GM18867 (cell line): ENCODE results near the gene C2orf76.
"Not testable (repeated sequence)": the region's sequence is repeated elsewhere in the genome, so short reads cannot be mapped to it uniquely, and the experiment has no call there.

ENCODE experiments used
- ATAC-seq: cut with Tn5 transposase; IDR thresholded peaks from one replicate; pipeline ENCODE4 v1.9.1; 2021; ENCODE audit warnings: mild to moderate bottlenecking, moderate library complexity; ENCODE audit not compliant: unreplicated experiment

The C2orf76 gene

DNA sequence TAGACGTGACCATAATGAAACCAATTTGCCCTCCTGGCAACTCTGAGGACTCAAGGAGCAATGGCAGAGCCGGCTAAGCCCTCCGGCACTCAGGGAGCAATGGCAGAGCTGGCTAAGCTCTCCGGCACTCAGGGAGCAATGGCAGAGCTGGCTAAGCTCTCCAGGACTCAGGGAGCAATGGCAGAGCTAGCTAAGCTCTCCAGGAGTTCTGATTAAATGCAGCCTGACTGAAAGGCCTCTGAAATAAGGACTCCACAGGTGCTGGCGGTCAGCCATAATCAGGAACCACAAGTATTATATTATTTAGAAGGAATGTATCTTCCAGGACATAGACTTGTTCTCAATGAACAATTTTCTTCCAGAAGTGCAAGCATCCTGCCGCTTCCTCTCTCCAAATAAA lies 65.2 kb downstream of the C2orf76 start:
- no peak for ATAC-seq

DNA sequence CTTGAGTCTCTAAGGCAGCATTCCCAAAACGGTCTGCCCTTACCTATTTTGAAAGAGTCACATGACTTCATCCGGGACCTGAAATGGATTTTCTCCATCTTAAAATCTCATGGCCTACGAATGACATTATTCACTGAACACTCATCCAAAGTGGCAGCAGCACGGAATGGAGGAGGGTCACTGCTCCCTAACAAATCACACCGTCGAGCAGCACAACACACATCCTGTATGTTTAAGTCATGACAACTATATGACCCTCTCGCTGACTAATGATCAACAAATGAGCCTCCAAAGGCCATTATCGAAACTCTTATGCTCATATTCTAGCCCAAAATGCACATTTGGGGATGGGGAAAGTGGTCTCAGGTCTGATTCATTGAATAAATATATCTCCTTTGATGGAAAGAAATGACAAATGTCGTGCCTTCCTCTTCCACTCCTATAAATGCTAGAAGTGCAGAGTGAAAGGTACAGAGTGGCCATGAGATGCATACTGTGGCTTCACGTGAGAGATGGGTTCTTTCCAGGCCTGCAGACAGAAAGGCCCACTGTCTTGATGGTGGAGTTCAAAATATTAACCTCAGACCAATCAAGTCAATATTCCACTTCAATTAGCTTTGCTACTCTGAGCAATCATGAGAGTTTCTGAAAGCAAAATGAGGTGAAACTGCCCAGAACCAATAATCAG lies 70.8 kb downstream of the C2orf76 start:
- no peak for ATAC-seq

GRCh38 chr2:119294671-119295070 lies 72.0 kb downstream of the C2orf76 start:
- ATAC-seq: no peak

DNA sequence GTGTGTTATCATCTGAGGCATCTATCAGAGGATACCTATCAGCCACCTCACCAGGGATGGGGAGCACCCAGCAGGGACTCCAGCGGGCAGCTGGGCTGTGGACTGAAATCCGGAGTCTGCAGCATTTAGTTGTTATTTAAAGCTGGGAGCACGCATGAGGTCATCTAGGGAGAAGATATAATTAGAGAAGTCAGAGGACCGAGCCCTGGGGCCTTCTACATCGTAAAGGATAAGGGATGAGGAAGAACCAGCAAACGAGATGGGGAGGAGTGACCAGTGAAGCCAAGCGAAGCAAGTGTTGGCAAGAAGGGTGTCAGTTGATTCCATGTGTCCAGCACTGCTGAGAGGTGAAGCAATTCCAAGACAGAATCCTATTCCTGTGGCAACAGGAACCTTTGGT lies 72.7 kb downstream of the C2orf76 start:
- ATAC-seq: no peak

- no peak for ATAC-seq
Observed at GRCh38 chr2:119293254-119293653, 73.4 kb downstream of the C2orf76 start.

DNA sequence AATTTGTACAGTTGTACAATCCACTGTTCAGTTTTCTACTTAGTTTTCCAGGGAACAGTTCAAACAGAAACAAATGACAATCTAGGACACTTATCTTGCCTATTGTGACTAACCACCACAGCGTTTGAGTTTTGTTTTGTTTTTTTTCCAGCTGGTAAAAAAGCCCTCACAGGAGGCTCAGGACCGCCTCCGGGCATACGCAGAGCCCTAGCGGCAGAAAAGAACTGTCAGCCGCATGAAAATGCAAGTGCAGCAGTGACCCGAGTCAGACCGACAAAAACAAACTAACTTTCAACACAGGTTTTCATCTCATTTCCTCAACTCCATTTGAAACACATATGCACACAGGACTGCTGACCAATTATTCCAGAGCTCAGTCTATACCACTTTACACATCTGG lies 74.4 kb downstream of the C2orf76 start:
- no peak for ATAC-seq

DNA sequence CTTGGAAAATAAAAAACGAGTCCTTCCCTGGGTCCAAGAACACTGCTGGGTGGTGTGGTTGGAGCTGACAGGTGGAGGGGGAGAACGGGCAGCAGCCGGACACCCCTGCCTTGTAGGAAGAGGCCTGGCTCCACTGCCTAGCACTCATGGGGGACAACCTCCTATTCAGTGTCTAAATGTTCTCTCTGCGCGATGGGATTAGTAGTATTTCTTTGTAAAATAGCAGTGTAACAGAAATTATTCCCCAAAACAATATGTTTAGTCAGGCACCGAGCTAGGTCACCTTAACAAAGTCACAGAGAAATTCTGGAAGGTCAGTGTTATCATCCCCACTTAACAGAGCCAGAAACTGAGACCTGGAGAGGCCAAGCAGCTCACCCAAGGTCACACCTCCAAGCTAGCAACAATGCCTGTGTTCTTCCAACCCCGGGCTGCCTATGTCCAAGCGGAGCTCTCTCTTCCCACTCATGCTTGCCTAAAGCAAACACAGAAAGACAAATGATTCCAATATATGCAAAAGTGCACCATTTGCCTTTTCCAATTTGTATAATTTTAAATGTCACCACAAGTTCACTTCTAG lies 75.0 kb downstream of the C2orf76 start:
- no peak for ATAC-seq

GRCh38 chr2:119290859-119291587 lies 75.6 kb downstream of the C2orf76 start:
- ATAC-seq: no peak

DNA sequence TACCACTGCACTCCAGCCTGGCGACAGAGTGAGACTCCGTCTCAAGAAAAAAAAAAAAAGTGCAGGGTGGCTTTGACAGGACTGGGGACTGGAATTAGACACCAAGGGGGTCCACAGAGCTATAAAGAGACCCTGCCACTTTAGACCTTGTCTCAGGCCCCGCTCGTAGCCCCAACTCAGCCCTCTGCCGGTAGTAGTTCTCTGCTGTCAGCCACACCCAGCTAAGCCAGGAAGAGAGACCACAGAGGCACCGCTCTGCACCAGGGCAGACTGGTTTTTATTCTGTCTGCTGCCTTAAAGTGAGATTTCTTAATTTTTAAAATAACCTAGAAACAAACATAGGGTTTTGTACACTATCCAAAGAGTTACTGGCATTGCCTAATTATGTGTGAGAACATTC lies 77.0 kb downstream of the C2orf76 start:
- ATAC-seq: no peak

DNA sequence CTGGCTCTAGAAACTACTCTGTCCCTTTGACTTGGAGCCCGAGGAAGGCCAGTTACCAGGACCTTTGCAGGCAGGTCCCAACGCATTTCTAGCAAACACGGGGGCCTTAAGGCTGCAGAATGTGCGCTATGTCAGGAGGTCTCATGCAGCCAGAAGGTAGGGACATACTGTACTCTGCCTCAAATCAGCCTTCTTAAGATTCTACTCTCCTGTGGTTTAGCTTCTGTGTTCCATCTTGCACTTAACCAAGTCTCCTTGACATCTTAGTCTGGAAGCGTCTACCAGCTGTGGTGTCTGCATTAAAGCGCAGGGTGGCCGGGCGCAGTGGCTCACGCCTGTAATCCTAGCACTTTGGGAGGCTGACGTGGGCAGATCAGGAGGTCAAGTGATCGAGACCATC lies 77.5 kb downstream of the C2orf76 start:
- ATAC-seq: no peak

- no peak for ATAC-seq
Observed at GRCh38 chr2:119288576-119288975, 78.1 kb downstream of the C2orf76 start.

GRCh38 chr2:119286661-119287060 lies 80.0 kb downstream of the C2orf76 start:
- no peak for ATAC-seq

DNA sequence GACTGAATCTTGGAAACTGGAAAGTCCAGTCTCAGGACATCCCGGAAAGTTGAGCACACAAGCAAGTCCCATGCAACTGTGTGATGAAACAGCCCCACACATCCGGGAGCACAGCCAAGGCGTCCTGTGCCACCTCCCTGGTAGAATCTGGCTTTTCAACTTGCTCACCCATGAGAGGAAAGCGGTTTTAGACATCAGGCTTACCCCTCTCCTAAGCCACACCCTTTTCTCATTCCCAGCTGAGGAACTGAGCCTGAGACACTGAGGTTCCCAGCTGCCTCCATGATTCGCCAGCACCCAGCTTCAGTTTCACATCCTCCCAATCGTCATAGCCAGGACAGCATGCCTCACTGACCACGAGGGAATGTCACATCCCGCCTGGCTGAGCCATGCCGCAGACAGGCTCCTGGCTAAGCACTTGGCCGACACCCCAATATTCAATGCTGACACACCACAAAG lies 82.7 kb downstream of the C2orf76 start:
- no peak for ATAC-seq

DNA sequence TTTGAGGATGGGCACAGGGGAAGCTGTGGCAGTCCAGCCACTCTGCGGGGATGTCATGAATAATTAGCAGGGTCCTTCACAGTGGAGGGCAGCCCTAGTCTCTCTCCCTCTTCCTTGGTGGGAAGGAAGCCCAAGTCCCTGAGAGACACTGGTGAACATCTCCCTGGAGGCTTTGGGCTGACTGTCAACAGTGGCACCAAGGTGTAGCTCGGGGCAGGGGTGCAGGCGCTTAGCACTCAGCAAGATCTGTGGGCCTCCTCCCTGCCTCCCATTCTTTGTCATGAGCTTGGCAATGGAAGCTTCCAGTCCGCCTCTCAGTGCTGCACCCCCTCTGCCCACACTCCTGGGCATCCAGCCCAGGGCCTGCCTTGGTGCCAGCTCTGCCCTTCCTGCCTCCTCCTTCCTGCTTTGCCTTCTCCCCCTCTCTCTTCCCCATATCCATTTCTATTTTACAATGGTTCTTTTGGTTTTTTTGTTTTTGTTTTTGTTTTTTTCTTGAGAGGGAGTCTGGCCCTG lies 83.6 kb downstream of the C2orf76 start:
- no peak for ATAC-seq

- ATAC-seq: no peak
Observed at GRCh38 chr2:119282146-119282995, 84.3 kb downstream of the C2orf76 start.

- no peak for ATAC-seq
Observed at GRCh38 chr2:119280680-119281079, 86.0 kb downstream of the C2orf76 start.

DNA sequence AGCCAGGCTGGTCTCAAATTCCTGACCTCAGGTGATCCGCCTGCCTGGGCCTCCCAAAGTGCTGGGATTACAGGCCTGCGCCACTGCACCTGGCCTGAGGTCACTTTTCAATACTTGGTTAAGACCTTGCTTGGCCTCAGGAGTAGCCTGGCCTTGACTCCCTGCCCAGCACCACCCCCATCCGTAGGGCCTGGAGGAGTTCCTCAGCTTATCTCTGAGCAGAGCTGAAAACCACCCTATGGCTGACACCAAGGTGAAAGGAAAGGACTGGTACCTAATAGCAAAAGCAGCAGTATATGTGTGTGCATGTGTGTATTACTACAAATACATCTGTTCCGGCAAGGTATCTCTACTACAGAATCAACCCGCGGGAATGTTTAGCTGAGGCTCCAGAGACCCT lies 87.0 kb downstream of the C2orf76 start:
- ATAC-seq: no peak

DNA sequence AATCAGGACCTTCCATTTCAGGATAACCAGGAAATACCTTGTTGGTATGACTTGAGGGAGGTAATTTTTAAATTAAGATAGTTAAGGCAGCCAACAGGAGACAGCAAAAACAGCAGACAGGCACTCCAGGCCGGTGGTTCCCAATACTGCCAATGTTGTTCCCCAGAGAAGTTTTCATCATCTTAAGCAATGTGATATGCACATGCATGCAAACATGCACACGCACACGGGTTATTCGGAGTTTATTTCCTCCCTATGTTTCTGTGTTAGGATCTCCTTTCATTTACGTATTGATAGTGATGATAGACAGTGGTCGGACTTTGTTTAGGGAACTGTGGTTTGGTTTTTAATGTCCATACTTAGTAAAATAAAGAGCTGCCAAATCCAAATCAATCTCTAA lies 87.7 kb downstream of the C2orf76 start:
- no peak for ATAC-seq

GRCh38 chr2:119278385-119278784 lies 88.2 kb downstream of the C2orf76 start:
- not testable (repeated sequence) for ATAC-seq

DNA sequence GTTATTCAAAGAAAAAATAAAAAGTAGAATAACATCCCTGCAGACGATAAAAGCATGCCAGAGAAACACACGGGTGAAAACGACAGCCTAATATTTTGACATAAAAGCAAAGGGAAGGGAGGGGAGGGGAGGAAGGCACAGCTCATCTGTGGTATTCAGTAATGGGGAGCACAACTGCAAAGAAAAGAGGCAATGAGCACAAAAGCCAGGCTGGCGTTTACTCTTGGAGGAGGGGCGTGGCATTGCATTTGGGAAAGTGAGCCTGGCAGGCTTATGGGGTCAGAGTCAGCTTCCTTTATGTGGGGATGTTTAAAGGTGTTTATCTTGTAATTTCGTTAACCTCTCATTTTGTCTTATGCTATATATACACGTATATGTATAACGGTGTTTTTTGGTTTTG lies 89.8 kb downstream of the C2orf76 start:
- ATAC-seq: no peak

DNA sequence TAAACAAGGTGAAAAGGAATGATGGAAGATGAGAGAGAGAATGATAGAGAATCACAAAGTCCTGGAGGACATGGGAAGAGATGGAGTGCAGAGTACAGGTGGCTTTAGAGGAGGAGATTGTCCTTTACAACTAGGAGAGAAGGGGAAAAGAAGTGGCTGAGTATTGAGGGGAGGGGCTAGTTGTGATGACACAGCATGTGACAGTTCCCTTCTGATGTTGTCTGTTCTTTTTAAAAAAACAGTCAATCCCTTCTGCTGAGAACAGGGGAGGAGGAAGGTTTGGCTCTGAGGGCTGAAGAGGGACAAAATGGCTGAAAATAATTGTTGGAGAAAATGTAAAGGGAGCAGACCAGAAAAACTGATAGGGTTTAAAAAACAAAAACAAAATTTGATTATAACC lies 99.0 kb downstream of the C2orf76 start:
- ATAC-seq: no peak
